Measurements from ENCODE around the gene MYZAP.

MYZAP gene

DNA sequence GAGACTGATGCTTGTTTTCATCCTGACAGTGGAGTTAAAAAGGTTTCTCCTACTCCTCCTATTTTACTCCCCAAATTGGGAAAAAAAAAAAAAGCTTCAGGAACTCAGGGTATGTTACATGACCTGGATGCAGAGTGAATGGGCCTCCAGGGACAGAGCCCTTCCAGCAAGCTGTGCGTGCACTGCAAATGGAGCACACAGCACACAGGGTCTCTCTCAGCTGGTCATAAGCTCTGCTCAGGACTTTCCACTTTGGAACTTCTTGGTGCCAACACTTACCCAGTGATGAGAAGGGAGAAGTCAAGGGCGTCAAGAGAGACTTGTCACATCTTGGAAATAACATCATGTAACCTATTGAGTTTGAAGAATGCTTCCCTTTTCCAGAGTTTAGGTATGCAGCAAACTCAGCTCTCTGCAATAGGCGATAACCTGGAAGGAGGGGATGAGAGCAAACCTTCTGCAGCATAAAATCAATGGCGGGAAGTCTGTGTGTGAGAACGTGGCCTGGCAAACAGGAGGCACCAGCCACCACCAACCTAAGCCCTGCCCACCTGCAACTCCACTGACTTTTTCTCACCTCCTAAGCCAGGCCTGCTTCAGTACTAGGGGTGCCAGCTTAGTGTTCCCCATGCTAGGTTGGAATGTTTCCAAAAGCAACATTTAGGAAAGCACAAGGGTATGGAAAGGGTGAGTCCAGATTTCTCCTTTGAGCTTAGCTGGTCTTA lies 39.8 kb downstream of the MYZAP start:
- no peak for DNase-seq

DNA sequence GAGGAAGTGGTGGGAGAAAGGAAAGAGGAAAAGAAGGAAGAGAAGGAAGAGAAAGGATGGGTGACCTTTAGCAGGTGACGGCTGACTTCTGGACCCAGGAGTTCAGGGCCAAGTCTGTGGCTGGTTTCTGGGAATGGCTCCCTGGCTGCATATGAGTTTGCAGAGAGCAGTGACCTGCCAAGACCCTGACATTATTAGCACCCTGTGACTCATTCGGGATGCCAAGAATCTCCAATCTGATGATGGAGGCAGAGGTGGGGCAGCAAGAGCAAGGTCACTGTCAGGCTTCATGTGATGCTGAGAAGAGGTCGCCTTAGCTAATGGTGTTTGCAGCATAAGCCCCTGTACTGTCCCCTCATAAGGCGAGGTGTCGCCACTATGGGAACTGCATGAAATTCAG lies 42.6 kb downstream of the MYZAP start:
- no peak for DNase-seq

DNA sequence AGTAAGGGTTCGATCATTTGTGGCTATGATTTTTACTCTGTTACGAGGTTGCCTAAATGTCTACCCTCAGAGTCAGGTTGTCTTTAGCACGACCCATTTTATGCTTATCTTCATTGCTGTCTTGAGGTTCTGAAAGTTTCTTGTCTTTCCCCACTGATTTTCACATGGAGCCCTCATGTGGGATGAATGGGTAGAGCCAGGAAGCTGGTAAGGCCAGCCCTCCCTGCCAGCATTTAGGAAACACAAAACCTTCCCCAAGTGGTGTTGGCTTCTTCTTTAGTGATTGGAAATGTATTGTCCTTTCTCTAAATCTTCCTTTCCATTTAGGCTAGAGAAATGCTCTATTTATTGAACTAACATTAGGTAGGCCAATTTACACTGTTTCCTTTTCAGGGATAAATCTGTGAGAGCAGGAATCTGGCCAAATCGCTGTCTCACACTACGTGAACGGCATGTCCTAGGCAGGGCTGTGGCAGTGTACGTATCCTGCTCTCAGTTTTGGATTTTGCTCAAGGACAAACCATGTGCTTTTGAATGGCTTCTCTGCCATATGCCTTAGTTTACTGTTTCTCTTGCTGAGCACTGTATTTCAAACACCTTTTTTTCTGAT lies 43.7 kb downstream of the MYZAP start:
- no peak for DNase-seq

- DNase-seq: no peak
These were observed 46.1 kb downstream of the MYZAP start for GRCh38 chr15:57637846-57638245.

DNA sequence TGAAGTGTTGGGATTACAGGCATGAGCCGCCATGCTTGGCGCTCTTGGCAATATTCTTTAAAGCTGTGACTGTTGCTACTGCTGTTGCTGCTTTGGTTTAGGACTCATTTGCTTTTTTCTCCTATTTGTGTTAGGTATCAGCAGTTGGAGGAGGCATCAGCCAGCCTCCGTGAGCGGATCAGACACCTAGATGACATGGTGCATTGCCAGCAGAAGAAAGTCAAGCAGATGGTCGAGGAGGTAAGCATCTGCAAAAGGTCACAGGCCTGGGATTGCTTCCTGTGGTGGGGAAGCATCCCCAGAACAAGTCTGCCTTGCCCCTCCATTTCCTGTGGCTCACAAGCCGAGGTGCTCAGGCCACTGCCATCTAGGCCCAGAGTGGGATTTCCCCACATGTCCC lies 47.6 kb downstream of the MYZAP start:
- DNase-seq: no peak

- DNase-seq: no peak
These were observed 49.4 kb downstream of the MYZAP start for GRCh38 chr15:57640930-57641682.

- DNase-seq: no peak
These were observed 52.1 kb downstream of the MYZAP start for GRCh38 chr15:57643826-57644225.

GRCh38 chr15:57646087-57646486 lies 54.4 kb downstream of the MYZAP start:
- no peak for DNase-seq

DNA sequence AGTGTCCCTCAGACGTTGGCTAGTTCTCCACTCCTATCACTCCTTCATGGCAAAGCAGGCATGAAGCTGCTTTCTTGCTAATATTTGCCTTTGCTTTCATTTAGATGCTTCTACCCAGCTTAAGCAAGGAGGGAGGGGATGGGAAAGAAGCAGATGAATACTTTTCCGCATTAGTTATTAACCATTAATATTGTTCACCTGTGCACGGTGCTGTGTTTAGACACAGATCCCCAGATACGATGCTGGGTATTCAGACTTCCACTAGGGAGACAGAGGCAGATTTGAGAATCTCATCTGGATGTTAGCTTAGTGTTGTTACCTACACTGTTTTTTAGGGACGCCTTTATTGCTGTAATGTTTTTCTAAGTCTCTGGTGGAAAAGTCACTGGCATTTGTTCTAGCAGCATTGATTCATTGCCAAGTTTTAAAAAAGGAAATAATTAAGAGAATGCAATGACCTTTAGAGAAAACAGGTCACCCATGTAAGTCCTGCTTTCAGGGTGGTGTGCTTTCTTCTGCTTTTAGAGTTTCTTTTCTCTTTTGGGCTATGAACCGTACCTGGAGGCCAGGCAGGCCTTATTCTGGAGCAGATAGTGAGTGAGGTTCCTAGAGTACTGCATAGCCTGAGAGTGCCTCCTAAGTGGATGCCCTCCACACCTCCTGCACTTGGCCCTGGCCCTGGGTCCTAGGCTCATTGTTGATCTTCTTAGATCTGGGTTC lies 55.5 kb downstream of the MYZAP start:
- no peak for DNase-seq

DNA sequence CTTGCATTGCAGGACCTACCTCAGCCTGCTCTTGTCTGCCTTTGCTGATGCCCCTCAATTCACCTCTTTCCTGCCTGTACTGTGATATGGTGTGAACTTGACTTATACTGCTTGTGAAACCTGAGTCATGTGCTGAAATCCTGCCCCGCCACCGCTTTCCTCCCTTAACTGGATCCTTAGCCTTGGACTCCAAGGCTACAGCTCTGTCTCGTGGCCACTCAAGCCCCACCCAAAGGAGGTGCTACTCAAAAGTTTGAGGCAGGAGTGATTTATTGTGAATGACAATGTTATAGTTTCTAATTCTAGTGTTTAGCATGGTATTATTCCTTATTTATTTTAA lies 56.1 kb downstream of the MYZAP start:
- DNase-seq: no peak

DNA sequence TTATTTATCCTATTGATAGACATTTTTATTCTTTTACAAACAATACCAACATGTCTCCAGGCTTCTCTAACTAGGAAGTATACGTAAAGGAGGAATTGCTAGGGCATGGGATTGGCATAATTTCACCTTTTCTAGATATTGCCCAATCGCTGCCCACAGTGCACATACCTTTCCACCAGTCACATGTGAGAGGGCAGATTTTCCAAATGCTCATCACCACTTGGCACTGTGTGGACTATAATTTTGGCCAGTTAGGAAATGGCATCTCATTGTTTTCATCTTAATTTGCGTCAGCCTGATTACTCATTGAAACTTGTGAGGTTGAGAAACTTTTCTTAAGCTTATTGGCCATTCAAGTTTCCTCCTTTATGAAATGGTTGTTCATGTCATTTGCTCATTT lies 57.4 kb downstream of the MYZAP start:
- no peak for DNase-seq

GRCh38 chr15:57651445-57651844 lies 59.7 kb downstream of the MYZAP start:
- DNase-seq: no peak

DNA sequence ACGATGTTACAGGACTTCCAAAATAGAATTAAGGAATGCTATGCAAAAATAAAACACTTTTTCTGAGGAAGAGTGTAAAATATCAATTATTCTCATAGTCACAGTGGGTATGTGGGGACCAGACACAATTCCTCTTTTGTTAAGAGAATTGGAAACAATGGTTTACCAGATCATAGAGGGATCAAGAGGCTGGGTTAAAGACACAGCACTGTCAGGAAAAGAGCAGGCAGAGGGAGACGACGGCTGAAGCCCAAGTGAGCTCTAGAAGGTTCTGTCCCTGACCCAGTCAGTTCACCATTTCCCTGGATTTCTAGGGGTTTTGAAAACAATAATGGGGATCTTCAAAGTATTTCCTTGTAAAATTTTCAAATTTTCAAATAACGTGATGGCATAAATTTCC lies 60.8 kb downstream of the MYZAP start:
- no peak for DNase-seq

DNA sequence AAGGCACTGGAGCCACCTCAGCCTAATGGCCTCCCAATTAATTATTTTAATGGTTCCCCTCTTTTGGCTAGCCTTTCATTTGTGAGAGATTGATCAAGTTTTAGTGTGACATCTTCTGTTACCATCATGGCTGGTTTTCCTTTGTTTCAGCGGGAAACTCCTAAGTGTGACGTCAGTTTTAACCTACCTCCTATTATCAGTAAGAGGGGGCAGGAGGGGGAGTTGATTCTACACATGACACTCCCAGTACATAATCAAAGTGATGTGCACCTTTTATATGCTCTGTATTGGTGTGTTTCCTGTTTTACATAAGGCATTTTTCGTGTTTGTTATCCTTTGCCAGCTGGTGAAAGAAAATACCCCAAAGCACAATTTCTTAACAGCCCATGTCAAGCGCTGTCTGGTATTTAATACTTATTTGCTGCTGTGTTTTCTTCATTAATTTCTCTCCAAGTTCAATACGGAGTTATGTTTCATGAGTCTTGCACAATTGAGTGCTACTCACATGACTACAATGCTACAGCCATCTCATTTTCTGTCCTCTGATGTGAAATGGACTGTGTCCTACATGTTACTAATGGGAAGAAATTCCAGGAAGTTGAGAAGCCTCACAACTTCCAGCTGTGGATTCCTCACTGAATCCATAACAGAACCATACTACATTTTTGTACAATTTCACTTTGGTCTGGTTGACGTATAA lies 62.6 kb downstream of the MYZAP start:
- no peak for DNase-seq

DNA sequence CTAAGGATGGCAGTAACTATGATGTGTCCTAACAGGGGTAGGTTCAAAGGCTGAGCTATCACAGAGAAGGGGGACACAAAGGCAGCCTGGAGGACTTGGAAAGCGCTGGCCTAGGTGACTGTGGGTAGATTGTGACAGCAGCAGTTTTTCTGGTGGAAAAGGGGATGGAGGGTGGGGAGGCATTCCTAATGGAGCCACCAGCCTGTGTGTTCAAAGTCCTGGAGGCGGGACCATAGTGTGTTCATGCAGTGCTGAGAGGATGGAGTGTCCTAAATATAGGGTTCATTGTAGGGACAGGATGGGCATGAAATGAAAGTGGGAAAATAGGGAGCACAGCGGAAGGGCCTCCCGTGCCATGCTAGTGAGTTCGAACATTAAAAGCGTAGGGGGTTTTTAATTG lies 63.3 kb downstream of the MYZAP start:
- DNase-seq: no peak

DNA sequence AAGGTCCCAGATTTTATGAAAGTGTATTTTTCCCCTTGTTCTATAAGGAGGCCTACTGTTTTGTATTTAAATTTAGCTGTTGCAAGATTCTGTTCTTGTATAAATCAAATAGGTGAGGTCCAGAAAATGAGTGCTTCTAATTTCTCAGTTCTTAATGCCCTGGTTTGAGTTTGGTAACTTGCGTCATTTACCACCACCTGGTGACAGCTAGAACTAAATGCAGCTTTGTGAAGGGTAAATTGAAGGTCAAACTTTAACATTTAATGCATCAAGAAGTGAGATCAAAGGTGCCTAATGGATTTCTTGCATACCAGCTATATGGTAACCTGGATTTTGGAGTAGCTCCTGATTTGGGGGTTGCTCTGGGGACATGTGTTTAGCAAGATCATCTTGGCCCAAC lies 64.1 kb downstream of the MYZAP start:
- no peak for DNase-seq

- no peak for DNase-seq
These were observed 64.7 kb downstream of the MYZAP start for GRCh38 chr15:57656434-57656833.

DNA sequence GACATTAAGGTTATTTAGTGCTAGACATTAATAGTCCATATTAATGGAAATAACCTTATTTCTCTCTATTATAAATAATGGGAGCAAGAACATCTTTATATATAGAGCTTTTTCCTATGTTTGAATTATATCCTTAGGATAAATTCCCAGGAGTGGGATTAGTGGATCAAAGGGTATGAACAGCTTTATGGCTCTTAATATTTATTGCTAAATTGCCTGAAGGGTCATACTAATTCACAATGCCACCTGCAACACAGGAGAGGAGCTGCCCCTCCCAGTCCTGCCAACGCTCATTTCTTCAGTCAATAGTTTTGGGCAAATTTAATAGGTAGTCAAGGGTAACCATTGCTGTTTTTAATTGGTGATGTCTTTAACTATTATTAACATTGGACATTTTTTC lies 65.9 kb downstream of the MYZAP start:
- DNase-seq: no peak

DNA sequence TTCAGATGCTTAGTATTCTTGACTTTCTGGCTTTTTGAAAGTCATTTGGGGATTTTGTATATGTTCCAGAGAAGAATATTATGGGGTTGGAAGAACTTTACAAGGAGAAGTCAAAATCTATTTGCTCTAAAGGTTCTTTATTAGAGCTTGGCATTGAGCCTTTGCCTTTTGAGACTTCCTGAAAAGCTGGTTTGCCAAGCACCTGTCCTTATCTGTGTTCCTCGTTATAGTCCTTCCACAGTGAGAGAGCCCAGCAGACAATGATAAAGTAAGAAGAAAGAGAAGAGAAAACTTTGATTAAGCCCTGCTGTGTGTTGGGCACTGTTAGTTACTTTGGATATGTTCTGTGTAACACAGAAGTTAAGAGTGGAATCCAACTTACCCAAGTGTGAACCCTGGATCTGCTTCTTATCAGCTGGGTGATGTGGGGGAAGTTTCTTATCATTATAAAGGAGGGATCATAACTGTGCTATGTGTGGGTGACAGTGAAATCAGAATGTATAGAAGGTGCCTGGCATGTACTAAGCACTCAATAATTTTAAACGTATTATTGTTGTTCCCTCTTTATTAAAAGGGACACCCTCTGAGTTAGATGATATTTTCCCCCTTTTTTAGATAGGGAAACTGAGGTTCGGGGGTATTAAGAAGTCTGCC lies 70.5 kb downstream of the MYZAP start:
- DNase-seq: no peak

DNA sequence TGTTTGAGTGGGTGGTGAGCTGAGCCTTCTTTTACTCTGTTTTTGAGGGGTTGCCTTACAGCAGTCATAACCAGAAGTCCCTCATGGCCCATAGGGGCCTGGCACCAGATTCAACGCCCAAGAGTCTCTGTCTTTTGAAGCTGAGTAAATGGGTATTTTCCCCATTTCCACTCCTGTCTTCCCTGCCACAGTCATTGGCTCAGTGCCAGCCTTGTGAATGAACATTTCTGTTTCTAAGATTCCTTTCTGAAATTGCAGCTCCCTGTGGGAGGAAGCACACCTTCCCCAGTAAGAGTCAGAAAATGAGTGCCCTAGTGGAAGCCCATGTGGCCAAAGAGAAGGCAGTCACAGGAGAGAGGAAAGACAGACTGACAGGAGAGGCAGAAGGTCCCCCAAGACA lies 71.1 kb downstream of the MYZAP start:
- no peak for DNase-seq

GRCh38 chr15:57663262-57663661 lies 71.6 kb downstream of the MYZAP start:
- no peak for DNase-seq

DNA sequence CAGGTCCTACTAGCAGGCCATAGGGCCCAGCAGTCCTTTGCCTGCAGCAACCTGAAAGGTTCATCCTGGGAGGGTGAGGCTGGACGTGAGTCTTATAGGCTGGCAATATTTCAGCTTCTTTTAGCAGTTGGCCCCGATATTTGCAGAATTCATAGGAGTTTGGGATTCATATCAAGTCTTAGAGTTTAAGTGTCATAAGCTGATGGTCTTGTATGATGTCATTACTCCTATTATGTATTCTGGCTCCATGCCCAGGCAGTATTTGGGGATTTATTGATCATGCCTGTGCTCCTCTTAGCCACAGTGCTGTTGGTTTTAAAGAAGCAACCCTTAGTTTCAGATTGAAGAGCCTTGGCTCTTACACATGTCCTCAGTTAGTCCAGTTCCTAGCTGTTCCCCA lies 73.5 kb downstream of the MYZAP start:
- DNase-seq: no peak

- DNase-seq: no peak
These were observed 74.2 kb downstream of the MYZAP start for GRCh38 chr15:57665939-57666338.
